Measurements from ENCODE around the gene ANKRD66.
A peak's percentile ranks its signal among the peaks of the same experiment; 100 is the strongest.
"Not testable (repeated sequence)": the region's sequence is repeated elsewhere in the genome, so short reads cannot be mapped to it uniquely, and the experiment has no call there.

The ANKRD66 gene

GRCh38 chr6:46756469-46757213 lies 9.9 kb downstream of the ANKRD66 start:
- no peak for DNase-seq

- no peak for DNase-seq
These were observed 10.5 kb downstream of the ANKRD66 start for GRCh38 chr6:46757214-46757596.

DNA sequence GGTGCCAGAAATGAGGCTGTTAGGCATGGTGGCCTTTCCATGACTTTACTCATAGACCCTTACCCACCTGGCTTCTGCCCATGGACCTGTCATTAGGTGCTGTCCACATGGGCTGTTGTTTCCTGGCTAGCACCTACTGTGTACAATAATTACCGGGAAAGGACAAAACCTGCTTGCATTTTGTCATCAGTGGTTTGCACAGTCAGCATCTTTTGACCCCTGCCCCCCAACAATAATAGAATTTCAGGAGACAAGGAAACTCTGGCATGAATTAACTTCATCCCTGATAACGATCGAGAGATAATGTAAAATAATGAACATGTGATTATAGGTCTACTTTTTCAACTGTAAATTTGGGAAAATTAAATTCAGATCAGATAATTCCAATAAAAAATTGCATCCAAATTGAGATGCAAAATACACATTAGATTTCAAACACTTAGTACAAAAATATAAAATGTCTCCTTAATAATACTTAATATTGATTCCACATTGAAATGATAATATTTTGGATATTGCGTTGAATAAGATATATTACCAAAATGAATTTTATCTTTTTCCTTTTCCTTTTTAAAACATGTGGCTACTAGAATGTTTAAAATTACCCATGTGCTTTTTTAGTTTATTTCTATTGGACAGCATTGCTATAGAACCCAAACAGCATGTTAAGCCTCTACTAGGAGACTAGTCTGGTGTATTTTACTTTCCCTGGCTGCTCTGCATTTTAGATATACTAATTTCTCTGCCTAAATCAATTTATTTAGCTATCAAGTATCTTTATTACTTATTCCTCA lies 12.4 kb downstream of the ANKRD66 start:
- DNase-seq = no peak

DNA sequence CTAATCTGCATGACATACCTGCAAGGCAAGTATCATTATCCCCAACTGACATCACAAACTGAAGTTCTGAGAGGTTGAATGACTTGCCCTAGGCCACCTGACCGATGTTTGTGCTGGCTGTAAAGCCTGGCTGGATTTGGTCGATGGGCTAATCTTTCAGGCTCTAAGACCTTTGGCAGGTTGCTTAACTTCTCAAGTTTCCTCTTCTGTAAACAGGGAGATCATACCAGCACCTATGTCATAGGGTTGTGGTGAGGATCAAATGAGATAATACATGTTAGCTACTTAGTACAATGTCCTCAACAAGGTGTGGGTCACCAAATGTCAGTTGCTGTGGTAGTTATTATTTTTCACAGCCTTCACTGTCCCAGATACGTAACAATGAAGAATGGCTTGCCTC lies 14.2 kb downstream of the ANKRD66 start:
- DNase-seq = no peak

GRCh38 chr6:46763466-46763865 lies 16.7 kb downstream of the ANKRD66 start:
- no peak for DNase-seq

GRCh38 chr6:46764280-46764679 lies 17.5 kb downstream of the ANKRD66 start:
- DNase-seq = not testable (repeated sequence)

DNA sequence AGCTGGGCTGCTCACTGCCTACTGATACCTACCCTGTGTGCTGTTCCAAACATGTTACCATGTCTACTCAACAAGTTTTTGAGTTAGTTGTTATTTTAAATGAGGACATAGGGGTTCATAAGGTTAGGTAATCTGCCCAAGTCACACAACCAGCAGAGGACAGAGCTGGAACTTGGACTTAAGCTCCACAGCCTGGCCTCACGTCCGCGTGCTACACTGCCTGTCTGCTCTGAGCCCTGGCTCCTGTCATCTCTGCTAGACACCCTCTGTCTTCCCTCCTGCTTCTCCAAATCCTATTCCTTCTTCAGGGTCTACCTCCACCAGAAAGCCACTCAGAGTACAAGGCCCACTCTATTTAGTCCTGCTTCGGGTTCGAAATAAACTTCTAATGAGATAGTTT lies 18.2 kb downstream of the ANKRD66 start:
- no peak for DNase-seq

- no peak for DNase-seq
These were observed 25.3 kb downstream of the ANKRD66 start for GRCh38 chr6:46772016-46772415.

DNA sequence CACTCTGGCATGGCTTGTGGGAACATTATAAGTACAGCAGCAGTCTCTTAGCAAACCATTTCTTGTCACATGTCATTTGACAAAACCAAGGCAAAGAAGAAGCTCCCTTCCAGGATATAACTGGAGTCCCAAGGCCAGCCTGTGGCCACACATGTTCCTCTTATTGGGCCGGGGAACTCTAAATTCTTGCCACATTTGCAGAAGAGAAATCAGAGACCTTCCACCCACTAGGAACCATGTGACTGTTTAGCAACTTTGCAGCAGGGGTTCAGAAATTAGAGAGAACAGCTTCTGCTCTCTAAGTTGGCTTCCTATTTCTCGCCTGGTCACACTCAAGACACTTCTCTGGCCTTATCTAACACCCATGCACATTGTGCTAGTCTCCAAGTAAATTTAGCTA lies 26.0 kb downstream of the ANKRD66 start:
- DNase-seq = no peak

DNA sequence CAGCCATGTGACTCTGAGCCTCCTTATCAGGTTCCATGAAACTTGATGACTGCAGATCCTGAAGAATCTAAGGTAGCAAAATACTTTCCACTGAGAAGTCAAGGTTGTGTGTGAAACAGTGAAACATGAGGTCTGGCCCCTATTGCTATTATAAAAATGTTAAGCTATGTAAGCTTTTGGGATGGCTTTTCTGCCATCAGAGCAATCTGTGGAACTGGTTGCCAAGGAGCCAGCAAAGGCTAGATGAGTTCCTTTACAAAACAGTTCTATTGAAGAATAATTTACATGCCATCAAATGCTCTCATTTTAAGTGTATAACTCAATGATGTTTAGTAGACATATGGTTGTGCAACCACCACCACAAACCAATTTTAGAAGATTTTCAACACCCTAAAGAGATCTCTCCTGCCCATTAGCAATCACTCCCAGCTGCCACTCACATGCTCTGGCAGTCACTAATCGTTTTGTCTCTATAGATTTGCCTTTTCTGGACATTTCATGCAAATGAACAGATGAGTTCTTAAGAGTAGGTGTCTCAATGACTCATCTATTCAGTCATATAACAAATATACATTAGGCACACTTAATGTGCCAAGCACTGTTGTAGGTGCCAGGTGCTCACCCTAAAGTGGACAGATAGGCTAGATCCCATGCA lies 26.6 kb downstream of the ANKRD66 start:
- no peak for DNase-seq

DNA sequence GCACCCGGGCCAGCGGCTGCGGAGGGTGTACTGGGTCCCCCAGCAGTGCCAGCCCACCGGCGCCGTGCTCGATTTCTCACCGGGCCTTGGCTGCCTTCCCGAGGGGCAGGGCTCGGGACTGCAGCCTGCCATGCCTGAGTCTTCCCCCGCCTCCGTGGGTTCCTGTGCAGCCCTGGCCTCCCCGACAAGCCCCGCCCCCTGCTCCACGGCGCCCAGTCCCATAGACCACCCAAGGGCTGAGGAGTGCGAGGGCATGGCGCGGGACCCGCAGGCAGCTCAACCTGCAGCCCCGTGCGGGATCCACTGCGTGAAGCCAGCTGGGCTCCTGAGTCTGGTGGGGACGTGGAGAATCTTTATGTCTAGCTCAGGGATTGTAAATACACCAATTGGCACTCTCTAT lies 28.0 kb downstream of the ANKRD66 start:
- not testable (repeated sequence) for DNase-seq

DNA sequence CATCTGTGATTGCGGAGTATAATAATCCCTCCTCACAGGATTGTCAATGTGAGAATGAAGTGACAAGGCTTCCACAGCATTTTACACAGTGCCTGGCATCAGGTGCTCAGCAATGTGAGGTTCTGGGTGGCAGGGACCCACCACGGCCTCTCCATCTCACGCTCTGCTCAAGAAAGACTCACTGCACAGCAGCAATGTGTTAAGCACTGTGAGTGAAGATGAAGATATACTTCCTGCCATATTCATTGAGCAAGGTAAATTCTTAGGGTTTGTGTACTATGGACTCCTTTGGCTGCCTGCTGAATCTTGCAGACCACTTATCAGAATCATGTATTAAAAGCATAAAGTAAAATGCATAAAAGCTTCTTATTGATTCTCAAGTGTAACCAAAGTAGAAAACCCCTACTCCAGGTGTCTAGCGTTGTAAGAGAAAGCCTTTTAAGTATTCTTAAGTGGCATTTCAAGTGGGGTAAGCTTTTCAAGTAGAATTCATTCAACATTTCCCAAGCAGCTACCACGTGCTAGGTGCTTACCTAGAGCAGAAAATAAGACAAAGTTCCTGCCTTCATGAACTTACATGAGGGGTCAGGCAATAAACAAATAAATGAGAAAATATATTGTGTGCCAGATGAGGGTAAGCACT lies 29.5 kb downstream of the ANKRD66 start:
- DNase-seq = no peak

DNA sequence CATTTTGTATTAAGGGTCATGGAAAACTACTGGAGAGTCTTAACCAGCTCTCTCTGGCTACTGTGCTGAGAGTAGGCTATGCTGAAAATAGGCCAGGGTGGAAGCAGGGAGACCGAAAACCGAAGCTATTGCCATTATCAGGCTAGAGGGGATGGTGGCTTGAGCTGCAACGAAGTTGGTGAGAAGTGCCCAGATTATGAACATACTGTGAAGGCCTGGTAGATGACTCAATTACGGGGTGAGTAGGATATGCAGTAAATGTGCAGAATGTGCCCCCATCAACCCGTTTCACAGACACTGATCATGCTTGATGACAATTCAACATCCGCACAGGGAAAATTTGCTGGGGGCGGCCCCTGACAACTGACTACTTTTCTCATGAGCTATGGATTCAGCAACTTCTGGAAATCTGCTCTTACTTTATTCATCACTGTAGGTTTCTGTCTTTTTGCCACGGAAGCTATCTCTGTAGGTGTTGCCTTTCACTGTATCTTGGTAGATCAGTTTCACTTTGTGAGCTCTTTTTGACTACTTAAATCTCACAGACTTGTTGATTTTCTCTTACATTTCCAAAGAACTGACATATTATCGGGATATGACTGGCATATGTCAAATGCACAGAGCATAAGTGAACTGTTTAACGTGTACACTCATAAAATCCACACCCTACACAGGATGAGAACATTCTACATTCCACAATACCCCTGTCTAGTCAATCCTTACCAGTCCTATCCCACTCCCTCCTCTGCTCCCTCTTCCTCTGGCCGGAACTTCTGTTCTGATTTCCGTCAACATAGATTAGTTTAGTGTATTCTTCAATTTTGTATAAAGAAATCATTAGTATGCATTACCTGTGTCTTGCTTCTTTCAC lies 31.0 kb downstream of the ANKRD66 start:
- DNase-seq = no peak

- DNase-seq = peak; percentile 82
These were observed 35.0 kb downstream of the ANKRD66 start for GRCh38 chr6:46781478-46782378.

- no peak for DNase-seq
These were observed 37.8 kb downstream of the ANKRD66 start for GRCh38 chr6:46784535-46784934.

- no peak for DNase-seq
These were observed 41.3 kb downstream of the ANKRD66 start for GRCh38 chr6:46787871-46788540.

GRCh38 chr6:46788791-46789190 lies 42.1 kb downstream of the ANKRD66 start:
- no peak for DNase-seq

DNA sequence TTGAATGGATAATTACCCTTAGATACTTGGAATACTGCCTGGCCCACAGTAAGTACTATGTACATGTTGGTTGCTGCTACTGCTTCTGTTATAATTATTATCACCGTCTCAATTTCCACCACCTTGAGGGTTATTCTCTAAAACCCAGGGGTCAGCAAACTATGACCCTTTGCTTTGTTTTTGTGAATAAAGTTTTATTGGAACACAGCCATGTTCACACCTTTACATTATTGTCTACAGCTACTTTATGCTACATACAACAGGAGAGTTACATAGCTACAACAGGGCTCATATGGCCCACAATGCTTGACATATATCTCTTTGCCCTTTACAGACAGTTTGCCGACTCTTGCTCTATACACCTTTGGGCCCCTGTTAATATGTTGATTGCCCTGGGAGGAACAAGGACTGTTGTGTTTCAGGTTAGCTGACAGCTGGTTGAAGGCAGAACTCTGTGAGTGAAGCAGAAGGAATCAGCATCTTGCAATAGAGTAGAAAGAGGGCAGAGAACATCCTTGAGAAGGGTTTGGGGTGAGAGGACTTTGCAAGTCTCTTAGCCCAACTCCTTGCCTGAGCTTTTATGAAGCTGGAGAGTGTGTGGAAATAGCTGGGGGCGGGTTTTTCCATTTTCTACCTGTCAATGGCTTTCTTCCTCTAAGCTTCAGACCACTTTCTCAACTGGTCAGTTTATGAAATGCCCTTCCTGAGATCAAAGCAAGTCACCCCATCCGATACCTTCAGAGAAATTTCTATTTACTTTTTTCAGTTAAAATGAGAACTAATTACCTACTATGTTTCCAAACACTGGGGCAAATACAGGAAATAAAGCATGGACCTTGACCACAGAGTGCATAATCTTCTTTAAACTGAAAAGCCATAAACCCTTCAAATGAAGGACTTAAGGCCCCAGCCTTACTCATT lies 43.0 kb downstream of the ANKRD66 start:
- no peak for DNase-seq

DNA sequence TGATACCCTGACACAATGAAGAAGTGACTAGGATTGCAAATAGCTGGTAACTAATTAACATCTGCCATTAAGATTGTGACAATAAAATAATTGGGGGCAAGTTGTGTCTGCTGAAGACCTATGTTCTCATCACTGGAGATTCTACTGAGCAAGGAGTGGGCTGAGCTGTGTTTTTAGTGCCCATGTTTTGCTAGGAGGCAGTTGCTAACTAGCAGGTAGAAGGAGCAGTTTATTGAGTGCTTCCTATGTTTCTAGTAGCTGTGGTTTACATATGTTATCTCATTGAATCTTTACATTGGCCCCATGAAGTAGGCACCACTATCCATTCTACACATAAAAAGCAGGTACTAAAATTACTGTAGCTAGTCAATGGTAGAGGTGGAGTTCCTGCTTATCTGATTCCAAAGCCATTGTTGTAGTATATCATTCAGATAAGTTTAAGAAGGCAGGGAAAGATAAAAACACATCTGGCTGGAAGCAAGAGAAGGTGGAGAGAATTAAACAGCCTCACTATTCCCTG lies 43.7 kb downstream of the ANKRD66 start:
- no peak for DNase-seq

Measured in NCI-H69 (cell line).